ENCODE data around the gene NUCKS1.
"Not testable (repeated sequence)": the region's sequence is repeated elsewhere in the genome, so short reads cannot be mapped to it uniquely, and the experiment has no call there.

NUCKS1 gene

DNA sequence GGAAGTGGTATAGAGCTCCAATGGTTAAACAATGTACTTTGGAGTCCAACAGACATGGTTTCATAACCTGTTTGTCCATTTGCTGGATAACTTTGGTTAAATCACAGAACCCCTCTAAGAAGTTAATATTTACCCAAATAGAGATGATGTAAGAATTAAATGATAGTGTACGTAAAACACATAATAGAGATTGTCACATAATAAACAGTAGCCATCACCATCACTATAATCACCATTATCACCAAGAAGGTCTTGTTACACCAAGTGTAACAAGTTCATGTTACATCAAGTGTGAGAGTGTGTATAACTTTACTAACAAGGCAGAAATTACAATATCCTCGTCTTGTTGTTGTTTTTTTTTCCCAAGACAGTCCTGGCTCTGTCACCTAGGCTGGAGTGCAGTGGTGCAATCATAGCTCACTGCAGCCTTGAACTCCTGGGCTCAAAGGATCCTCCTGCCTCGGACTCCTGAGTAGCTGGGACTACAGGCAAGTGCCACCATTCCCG, 23.3 kb downstream of the NUCKS1 start:
- TF ChIP-seq GLIS3 (CRISPR knock-in tag; IDR thresholded peaks at IDR 0.05) (no peak), CREB5 (CRISPR knock-in tag; IDR thresholded peaks at IDR 0.05; ENCODE audit: low read depth) (no peak), ISL1 (CRISPR knock-in tag; IDR thresholded peaks at IDR 0.05) (no peak), ZNF70 (CRISPR knock-in tag; IDR thresholded peaks at IDR 0.05) (no peak), TCF4 (CRISPR knock-in tag; IDR thresholded peaks at IDR 0.05; ENCODE audit: borderline replicate concordance) (no peak), ZFP30 (CRISPR knock-in tag; IDR thresholded peaks at IDR 0.05) (no peak), SNAI2 (CRISPR knock-in tag; IDR thresholded peaks at IDR 0.05) (no peak), ZC3H10 (CRISPR knock-in tag; IDR thresholded peaks at IDR 0.05) (no peak), ZNF565 (CRISPR knock-in tag; conservative IDR thresholded peaks at IDR 0.05; ENCODE audit: low read depth) (no peak), RARB (CRISPR knock-in tag; IDR thresholded peaks at IDR 0.05) (no peak), ZNF8 (CRISPR knock-in tag; IDR thresholded peaks at IDR 0.05) (no peak), TOX (CRISPR knock-in tag; IDR thresholded peaks at IDR 0.05; ENCODE audit: borderline replicate concordance) (no peak), PATZ1 (CRISPR knock-in tag; IDR thresholded peaks at IDR 0.05; ENCODE audit: borderline replicate concordance) (no peak)
- no peak for ATAC-seq

DNA sequence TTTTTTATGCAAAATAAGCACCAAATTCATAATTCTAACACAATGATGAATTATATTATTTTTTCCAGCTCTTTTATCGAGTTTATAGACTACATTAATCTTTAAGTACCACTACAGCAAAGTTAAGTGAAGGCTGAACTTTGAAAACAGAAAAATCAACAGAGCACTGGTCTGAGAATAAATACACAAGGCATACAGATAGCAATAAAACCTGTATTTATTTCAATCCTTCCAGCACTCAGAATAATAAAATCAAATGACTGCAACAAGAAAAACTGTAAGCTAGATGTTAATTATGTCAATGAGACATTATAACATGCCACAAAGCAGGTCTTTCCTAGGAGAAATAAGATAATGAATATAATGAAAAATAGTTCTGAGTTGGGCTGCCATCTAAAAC, 24.5 kb downstream of the NUCKS1 start:
- no peak for ATAC-seq
- TF ChIP-seq GLIS3 (CRISPR knock-in tag; IDR thresholded peaks at IDR 0.05) (no peak), ESRRG (CRISPR knock-in tag; IDR thresholded peaks at IDR 0.05) (no peak), SNAI2 (CRISPR knock-in tag; IDR thresholded peaks at IDR 0.05) (no peak), ZNF565 (CRISPR knock-in tag; conservative IDR thresholded peaks at IDR 0.05; ENCODE audit: low read depth) (no peak), ISL1 (CRISPR knock-in tag; IDR thresholded peaks at IDR 0.05) (no peak), PPARA (CRISPR knock-in tag; IDR thresholded peaks at IDR 0.05; ENCODE audit: borderline replicate concordance) (no peak), CSRNP3 (CRISPR knock-in tag; IDR thresholded peaks at IDR 0.05) (no peak), CSDC2 (CRISPR knock-in tag; IDR thresholded peaks at IDR 0.05) (no peak), ARNTL (CRISPR knock-in tag; IDR thresholded peaks at IDR 0.05; ENCODE audit: borderline replicate concordance, low read depth) (no peak), RARB (CRISPR knock-in tag; IDR thresholded peaks at IDR 0.05) (no peak), ZNF70 (CRISPR knock-in tag; IDR thresholded peaks at IDR 0.05) (no peak), BACH2 (CRISPR knock-in tag; IDR thresholded peaks at IDR 0.05; ENCODE audit: borderline replicate concordance) (no peak), PATZ1 (CRISPR knock-in tag; IDR thresholded peaks at IDR 0.05; ENCODE audit: borderline replicate concordance) (no peak), ZNF8 (CRISPR knock-in tag; IDR thresholded peaks at IDR 0.05) (no peak)
- TF ChIP-seq, protein P1, sequence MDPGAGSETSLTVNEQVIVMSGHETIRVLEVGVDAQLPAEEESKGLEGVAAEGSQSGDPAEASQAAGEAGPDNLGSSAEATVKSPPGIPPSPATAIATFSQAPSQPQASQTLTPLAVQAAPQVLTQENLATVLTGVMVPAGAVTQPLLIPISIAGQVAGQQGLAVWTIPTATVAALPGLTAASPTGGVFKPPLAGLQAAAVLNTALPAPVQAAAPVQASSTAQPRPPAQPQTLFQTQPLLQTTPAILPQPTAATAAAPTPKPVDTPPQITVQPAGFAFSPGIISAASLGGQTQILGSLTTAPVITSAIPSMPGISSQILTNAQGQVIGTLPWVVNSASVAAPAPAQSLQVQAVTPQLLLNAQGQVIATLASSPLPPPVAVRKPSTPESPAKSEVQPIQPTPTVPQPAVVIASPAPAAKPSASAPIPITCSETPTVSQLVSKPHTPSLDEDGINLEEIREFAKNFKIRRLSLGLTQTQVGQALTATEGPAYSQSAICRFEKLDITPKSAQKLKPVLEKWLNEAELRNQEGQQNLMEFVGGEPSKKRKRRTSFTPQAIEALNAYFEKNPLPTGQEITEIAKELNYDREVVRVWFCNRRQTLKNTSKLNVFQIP (CRISPR knock-in tag; IDR thresholded peaks at IDR 0.05; ENCODE audit: borderline replicate concordance, low read depth), result no peak

DNA sequence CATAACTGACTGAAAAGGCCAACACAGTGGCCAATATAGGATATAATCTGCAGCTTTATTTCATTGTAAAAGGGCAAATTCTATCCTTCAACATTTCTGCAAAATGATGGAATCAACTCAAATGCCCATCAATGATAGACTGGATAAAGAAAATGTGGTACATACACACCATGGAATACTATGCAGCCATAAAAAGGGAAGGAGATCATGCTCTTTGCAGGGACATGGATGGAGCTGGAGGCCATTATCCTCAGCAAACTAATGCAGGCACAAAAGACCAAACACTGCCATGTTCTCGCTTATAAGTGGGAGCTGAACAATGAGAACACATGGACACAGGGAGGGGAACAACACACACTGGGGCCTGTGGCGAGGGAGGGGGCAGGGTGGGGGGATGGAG, 29.2 kb downstream of the NUCKS1 start:
- not testable (repeated sequence) for ATAC-seq

GRCh38 chr1:205719762-205720161, 30.2 kb downstream of the NUCKS1 start:
- no peak for ATAC-seq
- TF ChIP-seq ZFP3 (CRISPR knock-in tag; IDR thresholded peaks at IDR 0.05), result no peak
- TF ChIP-seq ZNF565 (CRISPR knock-in tag; conservative IDR thresholded peaks at IDR 0.05; ENCODE audit: low read depth), result no peak
- TF ChIP-seq ZNF8 (CRISPR knock-in tag; IDR thresholded peaks at IDR 0.05), result no peak
- TF ChIP-seq TOX (CRISPR knock-in tag; IDR thresholded peaks at IDR 0.05; ENCODE audit: borderline replicate concordance), result no peak
- no peak for TF ChIP-seq ESRRG (CRISPR knock-in tag; IDR thresholded peaks at IDR 0.05)
- TF ChIP-seq PPARA (CRISPR knock-in tag; IDR thresholded peaks at IDR 0.05; ENCODE audit: borderline replicate concordance), result no peak
- no peak for TF ChIP-seq ZC3H10 (CRISPR knock-in tag; IDR thresholded peaks at IDR 0.05)
- TF ChIP-seq RARB (CRISPR knock-in tag; IDR thresholded peaks at IDR 0.05), result no peak
- no peak for TF ChIP-seq ISL1 (CRISPR knock-in tag; IDR thresholded peaks at IDR 0.05)
- TF ChIP-seq CREB5 (CRISPR knock-in tag; IDR thresholded peaks at IDR 0.05; ENCODE audit: low read depth), result no peak
- TF ChIP-seq, protein P2, sequence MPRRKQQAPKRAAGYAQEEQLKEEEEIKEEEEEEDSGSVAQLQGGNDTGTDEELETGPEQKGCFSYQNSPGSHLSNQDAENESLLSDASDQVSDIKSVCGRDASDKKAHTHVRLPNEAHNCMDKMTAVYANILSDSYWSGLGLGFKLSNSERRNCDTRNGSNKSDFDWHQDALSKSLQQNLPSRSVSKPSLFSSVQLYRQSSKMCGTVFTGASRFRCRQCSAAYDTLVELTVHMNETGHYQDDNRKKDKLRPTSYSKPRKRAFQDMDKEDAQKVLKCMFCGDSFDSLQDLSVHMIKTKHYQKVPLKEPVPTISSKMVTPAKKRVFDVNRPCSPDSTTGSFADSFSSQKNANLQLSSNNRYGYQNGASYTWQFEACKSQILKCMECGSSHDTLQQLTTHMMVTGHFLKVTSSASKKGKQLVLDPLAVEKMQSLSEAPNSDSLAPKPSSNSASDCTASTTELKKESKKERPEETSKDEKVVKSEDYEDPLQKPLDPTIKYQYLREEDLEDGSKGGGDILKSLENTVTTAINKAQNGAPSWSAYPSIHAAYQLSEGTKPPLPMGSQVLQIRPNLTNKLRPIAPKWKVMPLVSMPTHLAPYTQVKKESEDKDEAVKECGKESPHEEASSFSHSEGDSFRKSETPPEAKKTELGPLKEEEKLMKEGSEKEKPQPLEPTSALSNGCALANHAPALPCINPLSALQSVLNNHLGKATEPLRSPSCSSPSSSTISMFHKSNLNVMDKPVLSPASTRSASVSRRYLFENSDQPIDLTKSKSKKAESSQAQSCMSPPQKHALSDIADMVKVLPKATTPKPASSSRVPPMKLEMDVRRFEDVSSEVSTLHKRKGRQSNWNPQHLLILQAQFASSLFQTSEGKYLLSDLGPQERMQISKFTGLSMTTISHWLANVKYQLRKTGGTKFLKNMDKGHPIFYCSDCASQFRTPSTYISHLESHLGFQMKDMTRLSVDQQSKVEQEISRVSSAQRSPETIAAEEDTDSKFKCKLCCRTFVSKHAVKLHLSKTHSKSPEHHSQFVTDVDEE (CRISPR knock-in tag; IDR thresholded peaks at IDR 0.05), result no peak
